ENCODE measurements around the gene NID1.
"Not testable (repeated sequence)": the region's sequence is repeated elsewhere in the genome, so short reads cannot be mapped to it uniquely, and the experiment has no call there.

The NID1 gene

DNA sequence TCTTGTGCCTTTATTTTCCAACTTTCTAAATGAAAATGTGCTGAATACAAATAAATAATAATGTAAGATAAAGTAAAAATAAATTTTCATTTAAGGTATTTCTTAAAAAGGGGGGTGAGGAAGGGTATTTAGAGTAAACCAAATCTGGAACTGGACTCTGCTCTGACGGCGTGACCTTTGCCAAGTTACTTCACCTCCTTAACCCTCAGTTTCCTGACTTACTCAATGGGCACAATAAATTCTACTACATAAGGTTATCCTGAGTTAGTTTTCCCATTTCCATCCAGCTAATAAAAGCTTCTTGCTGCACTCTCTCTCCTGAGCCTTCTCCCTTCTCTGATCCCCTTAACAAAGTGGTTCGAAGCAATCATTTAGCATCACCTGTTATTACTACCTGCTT is 93.9 kb downstream of the NID1 start:
- TF ChIP-seq, protein P1, sequence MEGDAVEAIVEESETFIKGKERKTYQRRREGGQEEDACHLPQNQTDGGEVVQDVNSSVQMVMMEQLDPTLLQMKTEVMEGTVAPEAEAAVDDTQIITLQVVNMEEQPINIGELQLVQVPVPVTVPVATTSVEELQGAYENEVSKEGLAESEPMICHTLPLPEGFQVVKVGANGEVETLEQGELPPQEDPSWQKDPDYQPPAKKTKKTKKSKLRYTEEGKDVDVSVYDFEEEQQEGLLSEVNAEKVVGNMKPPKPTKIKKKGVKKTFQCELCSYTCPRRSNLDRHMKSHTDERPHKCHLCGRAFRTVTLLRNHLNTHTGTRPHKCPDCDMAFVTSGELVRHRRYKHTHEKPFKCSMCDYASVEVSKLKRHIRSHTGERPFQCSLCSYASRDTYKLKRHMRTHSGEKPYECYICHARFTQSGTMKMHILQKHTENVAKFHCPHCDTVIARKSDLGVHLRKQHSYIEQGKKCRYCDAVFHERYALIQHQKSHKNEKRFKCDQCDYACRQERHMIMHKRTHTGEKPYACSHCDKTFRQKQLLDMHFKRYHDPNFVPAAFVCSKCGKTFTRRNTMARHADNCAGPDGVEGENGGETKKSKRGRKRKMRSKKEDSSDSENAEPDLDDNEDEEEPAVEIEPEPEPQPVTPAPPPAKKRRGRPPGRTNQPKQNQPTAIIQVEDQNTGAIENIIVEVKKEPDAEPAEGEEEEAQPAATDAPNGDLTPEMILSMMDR (IDR thresholded peaks at IDR 0.05) = no peak
- peak overlapping the region; percentile 85 for H2AFZ ChIP-seq
- no peak overlapping the region for H3K9ac ChIP-seq
- peaks cover 3% of the 10 kb centered on the region for H3K27me3 ChIP-seq (ENCODE audit: control insufficient read depth, insufficient read depth, low read length)
- H3K4me1 ChIP-seq = no peaks in the 10 kb centered on the region
- no peaks in the 10 kb centered on the region for H3K79me2 ChIP-seq
- no peak overlapping the region for H3K4me3 ChIP-seq (ENCODE audit: low read depth, low read length)
- H3K4me2 ChIP-seq (ENCODE audit: low read length) = no peak overlapping the region
- H3K9me3 ChIP-seq (ENCODE audit: control insufficient read depth, low read length) = no peaks in the 10 kb centered on the region
- H3K36me3 ChIP-seq (ENCODE audit: control insufficient read depth, insufficient read depth, low read length) = no peaks in the 10 kb centered on the region
- no peak overlapping the region for H3K27ac ChIP-seq

DNA sequence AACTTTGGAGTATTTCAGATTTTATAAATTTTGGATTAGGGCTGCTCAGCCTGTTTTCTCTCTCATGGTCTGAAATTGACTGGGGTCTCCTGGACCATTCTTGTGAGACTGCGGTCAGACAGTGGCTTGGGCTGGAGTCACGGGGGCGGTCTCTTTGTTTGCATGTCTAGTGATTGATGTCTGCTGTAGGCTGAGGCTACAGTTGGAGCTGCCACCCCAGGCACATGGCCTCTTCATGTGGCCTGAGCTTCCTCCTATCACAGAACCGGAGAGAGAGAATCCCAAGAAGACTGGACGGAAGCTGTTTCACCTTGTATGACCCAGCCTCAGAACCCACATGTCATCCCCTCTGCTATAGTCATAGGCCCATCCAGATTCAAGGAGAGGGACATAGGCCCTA is 96.1 kb downstream of the NID1 start:
- H3K79me2 ChIP-seq = no peaks in the 10 kb centered on the region
- no peak overlapping the region for H3K4me2 ChIP-seq (ENCODE audit: low read length)
- no peak overlapping the region for H3K27ac ChIP-seq
- H3K4me1 ChIP-seq = no peaks in the 10 kb centered on the region
- H3K27me3 ChIP-seq (ENCODE audit: control insufficient read depth, insufficient read depth, low read length) = no peaks in the 10 kb centered on the region
- H3K4me3 ChIP-seq (ENCODE audit: low read depth, low read length) = no peak overlapping the region
- H3K9me3 ChIP-seq (ENCODE audit: control insufficient read depth, low read length) = no peaks in the 10 kb centered on the region
- H2AFZ ChIP-seq = no peak overlapping the region
- no peaks in the 10 kb centered on the region for H3K36me3 ChIP-seq (ENCODE audit: control insufficient read depth, insufficient read depth, low read length)
- H3K9ac ChIP-seq = no peak overlapping the region
- TF ChIP-seq, protein P1 (IDR thresholded peaks at IDR 0.05) = no peak

DNA sequence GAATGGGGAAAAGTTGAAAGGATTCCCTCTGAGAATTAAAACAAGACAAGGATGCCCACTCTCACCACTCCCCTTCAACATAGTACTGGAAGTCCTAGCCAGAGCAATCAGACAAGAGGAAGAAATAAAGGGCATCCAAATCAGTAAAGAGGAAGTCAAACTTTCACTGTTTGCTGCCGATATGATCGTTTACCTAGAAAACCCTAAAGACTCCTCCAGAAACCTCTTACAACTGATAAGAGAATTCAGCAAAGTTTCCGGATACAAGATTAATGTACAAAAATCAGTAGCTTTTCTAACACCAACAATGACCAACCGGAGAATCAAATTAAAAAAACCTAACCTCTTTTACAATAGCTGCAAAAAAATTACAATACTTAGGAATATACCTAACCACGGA is 98.8 kb downstream of the NID1 start:
- H3K79me2 ChIP-seq; H3K9me3 ChIP-seq (ENCODE audit: control insufficient read depth, low read length); H3K36me3 ChIP-seq (ENCODE audit: control insufficient read depth, insufficient read depth, low read length); H3K4me3 ChIP-seq (ENCODE audit: low read depth, low read length); H3K9ac ChIP-seq; H3K4me2 ChIP-seq (ENCODE audit: low read length); H3K4me1 ChIP-seq; H3K27ac ChIP-seq; H2AFZ ChIP-seq; H3K27me3 ChIP-seq (ENCODE audit: control insufficient read depth, insufficient read depth, low read length): not testable (repeated sequence)

DNA sequence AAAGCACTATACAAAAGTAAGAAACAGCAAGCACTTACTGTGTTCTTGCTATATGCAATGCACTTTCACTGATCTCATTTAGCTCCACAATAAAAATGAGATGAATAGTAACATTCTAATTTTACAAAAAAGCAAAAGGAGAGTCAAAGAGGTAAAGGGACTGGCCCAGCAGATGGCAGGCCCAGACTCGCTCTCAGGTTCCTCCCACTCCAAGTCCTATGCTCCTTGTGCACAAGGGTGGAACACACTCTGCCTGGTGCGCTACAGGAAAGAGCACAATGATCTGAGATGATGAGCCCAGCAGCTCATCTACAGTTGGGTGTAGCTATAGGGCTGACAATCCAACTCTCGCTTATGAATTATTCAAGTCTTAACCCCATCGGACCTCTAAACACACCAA is 104.1 kb downstream of the NID1 start:
- no peaks in the 10 kb centered on the region for H3K4me1 ChIP-seq
- no peak overlapping the region for H3K4me3 ChIP-seq (ENCODE audit: low read depth, low read length)
- no peak overlapping the region for H3K9ac ChIP-seq
- no peaks in the 10 kb centered on the region for H3K36me3 ChIP-seq (ENCODE audit: control insufficient read depth, insufficient read depth, low read length)
- no peaks in the 10 kb centered on the region for H3K27me3 ChIP-seq (ENCODE audit: control insufficient read depth, insufficient read depth, low read length)
- no peaks in the 10 kb centered on the region for H3K9me3 ChIP-seq (ENCODE audit: control insufficient read depth, low read length)
- no peak overlapping the region for H2AFZ ChIP-seq
- no peak overlapping the region for H3K4me2 ChIP-seq (ENCODE audit: low read length)
- H3K79me2 ChIP-seq = no peaks in the 10 kb centered on the region
- TF ChIP-seq, protein P1 (IDR thresholded peaks at IDR 0.05) = no peak
- no peak overlapping the region for H3K27ac ChIP-seq

DNA sequence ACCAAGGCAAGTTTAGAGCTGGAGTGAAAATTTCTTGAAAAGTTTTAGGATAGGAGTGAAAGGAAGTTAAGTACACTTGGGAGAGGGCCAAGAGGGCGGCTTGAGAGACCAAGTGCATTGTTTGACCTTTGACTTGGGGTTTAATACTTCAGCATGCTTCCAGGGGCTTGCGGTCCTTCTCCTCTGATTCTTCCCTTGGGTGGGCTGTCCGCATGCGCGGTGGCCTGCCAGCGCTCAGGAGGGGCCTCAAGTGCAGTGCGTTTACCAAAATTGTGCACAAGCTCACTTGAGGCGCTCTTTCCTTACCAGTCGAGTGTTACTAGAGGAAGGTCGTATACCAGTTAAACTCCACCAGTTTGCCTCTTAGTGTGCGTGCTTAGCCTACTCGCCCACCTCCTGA is 106.9 kb downstream of the NID1 start:
- no peaks in the 10 kb centered on the region for H3K27me3 ChIP-seq (ENCODE audit: control insufficient read depth, insufficient read depth, low read length)
- no peak overlapping the region for H3K4me2 ChIP-seq (ENCODE audit: low read length)
- H3K9ac ChIP-seq = no peak overlapping the region
- no peak overlapping the region for H3K27ac ChIP-seq
- no peak overlapping the region for H2AFZ ChIP-seq
- H3K9me3 ChIP-seq (ENCODE audit: control insufficient read depth, low read length) = no peaks in the 10 kb centered on the region
- H3K4me3 ChIP-seq (ENCODE audit: low read depth, low read length) = no peak overlapping the region
- H3K4me1 ChIP-seq = no peaks in the 10 kb centered on the region
- no peaks in the 10 kb centered on the region for H3K79me2 ChIP-seq
- no peaks in the 10 kb centered on the region for H3K36me3 ChIP-seq (ENCODE audit: control insufficient read depth, insufficient read depth, low read length)
- TF ChIP-seq, protein P1 (IDR thresholded peaks at IDR 0.05) = no peak

Data from parathyroid adenoma (tissue), 2 donors.